SH-SY5Y (cell line): ENCODE data around the gene KRTAP20-4.

Experiments
- GATA2 ChIP-seq: IDR thresholded peaks from 2 replicates; pipeline ENCODE4 v1.6.1; 2011; ENCODE audit warnings: mild to moderate bottlenecking, low read depth, low read length
- GATA3 ChIP-seq: IDR thresholded peaks from 2 replicates; pipeline ENCODE4 v1.6.1; 2011; ENCODE audit warnings: low read depth, mild to moderate bottlenecking, low read length, moderate library complexity

DNA sequence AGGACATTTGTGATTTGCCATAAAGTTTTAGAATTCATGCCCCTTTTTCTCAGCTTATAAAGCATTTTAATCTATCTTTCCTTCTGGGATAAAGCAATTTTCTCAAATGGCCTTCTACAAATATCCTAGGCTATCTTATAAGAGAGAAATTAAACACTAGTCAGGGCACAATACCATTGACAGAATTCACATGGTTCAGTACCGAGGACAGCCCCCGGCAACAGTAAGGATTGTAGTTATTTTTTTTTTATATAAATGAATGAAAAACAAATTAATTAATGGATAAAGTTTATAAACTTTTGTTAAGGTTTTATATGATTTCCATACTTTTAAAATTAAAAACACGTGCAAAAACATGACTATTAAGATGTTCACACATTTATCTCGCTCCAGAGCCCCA lies 7.7 kb downstream of the KRTAP20-4 start:
- TF ChIP-seq GATA2 (no peak), GATA3 (no peak)
